OCI-LY1 (cell line): ENCODE results near the gene EVL.
"Not testable (repeated sequence)": the region's sequence is repeated elsewhere in the genome, so short reads cannot be mapped to it uniquely, and the experiment has no call there.

Source experiments
- H2AFZ ChIP-seq: fragments of 200-600 bp; sonication (generic), shearing (Covaris generic); 2 replicates; pipeline ENCODE4 v1.6.0; 2014; ENCODE audit warnings: antibody characterized with exemption, mild to moderate bottlenecking, low read length
- H3F3A ChIP-seq: fragments of 200-600 bp; sonication (generic), shearing (Covaris generic); 2 replicates; pipeline ENCODE4 v1.6.0; 2014; ENCODE audit warnings: mild to moderate bottlenecking, antibody characterized with exemption, low read length, moderate library complexity; ENCODE audit not compliant: insufficient read depth
- H3K27ac ChIP-seq: fragments of 200-600 bp; sonication (generic); 2 replicates; pipeline ENCODE4 v1.5.1; 2014; ENCODE audit warnings: low read length, mixed run types, mild to moderate bottlenecking, low read depth; ENCODE audit not compliant: poor library complexity, severe bottlenecking
- H3K27me3 ChIP-seq: fragments of 200-600 bp; sonication (generic); 2 replicates; pipeline ENCODE4 v1.6.0; 2014; ENCODE audit warnings: antibody characterized with exemption, mild to moderate bottlenecking, low read length, moderate library complexity; ENCODE audit not compliant: insufficient read depth
- H3K36me3 ChIP-seq: fragments of 200-600 bp; sonication (generic); 2 replicates; pipeline ENCODE4 v1.6.1; 2014; ENCODE audit warnings: mild to moderate bottlenecking, antibody characterized with exemption, low read length, moderate library complexity, mixed read lengths; ENCODE audit not compliant: insufficient read depth
- H3K4me1 ChIP-seq: fragments of 200-600 bp; sonication (generic); 2 replicates; pipeline ENCODE4 v1.5.1; 2014; ENCODE audit warnings: mild to moderate bottlenecking, low read length, moderate library complexity; ENCODE audit not compliant: insufficient read depth, severe bottlenecking
- H3K4me2 ChIP-seq: fragments of 200-600 bp; sonication (generic), shearing (Covaris generic); 2 replicates; pipeline ENCODE4 v1.6.1; 2014; ENCODE audit warnings: low read length
- H3K4me3 ChIP-seq: fragments of 200-600 bp; sonication (generic); 2 replicates; pipeline ENCODE4 v1.5.1; 2014; ENCODE audit warnings: low read length, low read depth, mild to moderate bottlenecking, mixed read lengths; ENCODE audit not compliant: poor library complexity, severe bottlenecking
- H3K79me2 ChIP-seq: fragments of 200-600 bp; shearing (Covaris generic); 2 replicates; pipeline ENCODE4 v1.6.1; 2016; ENCODE audit warnings: mixed run types, low read length, mixed read lengths; ENCODE audit not compliant: insufficient read depth
- H3K9ac ChIP-seq: fragments of 200-600 bp; sonication (generic), shearing (Covaris generic); 2 replicates; pipeline ENCODE4 v1.6.1; 2014; ENCODE audit warnings: mild to moderate bottlenecking, low read length, mixed read lengths
- H3K9me2 ChIP-seq: fragments of 200-600 bp; sonication (generic), shearing (Covaris generic); 2 replicates; pipeline ENCODE4 v1.6.1; 2014; ENCODE audit warnings: low read depth, mild to moderate bottlenecking, low read length, mixed read lengths
- H3K9me3 ChIP-seq: fragments of 200-600 bp; shearing (Covaris generic); 2 replicates; pipeline ENCODE4 v1.6.1; 2014; ENCODE audit warnings: low read length, mixed read lengths
- H4K20me1 ChIP-seq: fragments of 200-600 bp; sonication (generic), shearing (Covaris generic); 2 replicates; pipeline ENCODE4 v1.6.0; 2016; ENCODE audit warnings: mild to moderate bottlenecking, low read length; ENCODE audit not compliant: insufficient read depth
- EZH2 ChIP-seq: fragments of 200-600 bp; sonication (generic), shearing (Covaris generic); IDR thresholded peaks from 2 replicates; pipeline ENCODE4 v1.8.0; 2017; ENCODE audit warnings: borderline replicate concordance, mixed run types, mild to moderate bottlenecking, antibody characterized with exemption, low read length, moderate library complexity, mixed read lengths
- TF ChIP-seq, protein P1 (sequence below): fragments of 200-600 bp; sonication (generic), shearing (Covaris generic); IDR thresholded peaks from 2 replicates; pipeline ENCODE4 v1.5.1; 2017; ENCODE audit warnings: mild to moderate bottlenecking, antibody characterized with exemption, low read length, moderate library complexity, mixed read lengths

The EVL gene

DNA sequence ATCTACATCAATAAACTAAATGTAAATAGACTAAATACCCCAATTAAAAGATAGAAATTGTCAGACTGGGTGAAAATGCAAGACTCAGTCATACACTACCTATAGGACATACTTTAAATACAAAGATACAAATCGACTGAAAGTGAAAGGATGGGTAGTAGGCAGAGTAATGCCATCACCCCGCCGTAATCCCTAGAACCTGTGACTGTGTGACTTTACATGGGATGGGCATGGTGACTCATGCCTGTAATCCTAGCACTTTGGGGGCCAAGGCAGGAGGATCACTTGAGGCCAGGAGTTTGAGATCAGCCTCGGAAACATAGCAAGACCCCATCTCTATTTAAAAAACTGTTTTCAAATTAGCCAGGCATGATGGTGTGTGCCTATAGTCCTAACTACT, 2.6 kb upstream of the EVL start:
- Histone ChIP-seq H3K4me3 (no peak overlapping the region), H3K27me3 (no peaks in the 10 kb centered on the region), H3K79me2 (no peaks in the 10 kb centered on the region), H2AFZ (no peak overlapping the region), H3K4me2 (no peak overlapping the region), H3K4me1 (peaks cover 36% of the 10 kb centered on the region), H3F3A (no peaks in the 10 kb centered on the region), H3K27ac (no peak overlapping the region), H3K9me2 (no peaks in the 10 kb centered on the region), H4K20me1 (no peaks in the 10 kb centered on the region), H3K9ac (no peak overlapping the region), H3K36me3 (no peaks in the 10 kb centered on the region), H3K9me3 (no peaks in the 10 kb centered on the region)
- no peak for TF ChIP-seq EZH2
- TF ChIP-seq, protein P1, sequence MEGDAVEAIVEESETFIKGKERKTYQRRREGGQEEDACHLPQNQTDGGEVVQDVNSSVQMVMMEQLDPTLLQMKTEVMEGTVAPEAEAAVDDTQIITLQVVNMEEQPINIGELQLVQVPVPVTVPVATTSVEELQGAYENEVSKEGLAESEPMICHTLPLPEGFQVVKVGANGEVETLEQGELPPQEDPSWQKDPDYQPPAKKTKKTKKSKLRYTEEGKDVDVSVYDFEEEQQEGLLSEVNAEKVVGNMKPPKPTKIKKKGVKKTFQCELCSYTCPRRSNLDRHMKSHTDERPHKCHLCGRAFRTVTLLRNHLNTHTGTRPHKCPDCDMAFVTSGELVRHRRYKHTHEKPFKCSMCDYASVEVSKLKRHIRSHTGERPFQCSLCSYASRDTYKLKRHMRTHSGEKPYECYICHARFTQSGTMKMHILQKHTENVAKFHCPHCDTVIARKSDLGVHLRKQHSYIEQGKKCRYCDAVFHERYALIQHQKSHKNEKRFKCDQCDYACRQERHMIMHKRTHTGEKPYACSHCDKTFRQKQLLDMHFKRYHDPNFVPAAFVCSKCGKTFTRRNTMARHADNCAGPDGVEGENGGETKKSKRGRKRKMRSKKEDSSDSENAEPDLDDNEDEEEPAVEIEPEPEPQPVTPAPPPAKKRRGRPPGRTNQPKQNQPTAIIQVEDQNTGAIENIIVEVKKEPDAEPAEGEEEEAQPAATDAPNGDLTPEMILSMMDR, result no peak

DNA sequence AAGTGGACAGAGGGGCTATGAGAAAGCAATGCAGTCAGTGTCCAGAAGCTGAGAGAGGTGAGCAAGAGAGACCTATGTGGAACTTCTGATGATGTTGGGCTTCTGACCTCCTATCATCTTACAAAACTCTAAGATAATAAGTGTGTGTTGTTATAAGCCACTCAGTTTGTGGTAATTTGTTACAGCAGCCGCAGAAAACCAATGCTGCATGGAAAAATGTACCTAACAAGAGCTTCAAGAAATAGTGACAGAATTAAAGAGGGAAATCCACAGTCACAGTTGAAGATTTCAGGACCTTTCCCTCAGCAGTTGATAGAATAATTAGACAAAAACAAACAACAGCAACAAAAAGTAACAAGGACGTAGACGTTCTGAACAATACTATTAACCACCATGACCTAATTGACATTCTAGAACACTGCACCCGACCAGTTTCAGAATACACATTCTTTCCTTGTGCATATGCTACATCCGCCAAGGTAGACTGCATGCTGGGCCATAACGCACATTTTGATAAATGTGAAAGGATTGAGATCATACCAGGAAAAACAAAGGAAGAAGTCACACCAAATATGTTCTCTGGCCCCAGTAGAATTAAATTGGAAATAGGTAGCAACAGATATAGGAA, 1.8 kb upstream of the EVL start:
- Histone ChIP-seq H3K9me2 (no peaks in the 10 kb centered on the region), H3F3A (no peaks in the 10 kb centered on the region), H4K20me1 (no peaks in the 10 kb centered on the region), H3K4me3 (no peak overlapping the region), H3K9me3 (no peaks in the 10 kb centered on the region), H3K4me2 (no peak overlapping the region), H3K79me2 (no peaks in the 10 kb centered on the region), H3K36me3 (no peaks in the 10 kb centered on the region), H3K27ac (no peak overlapping the region), H2AFZ (no peak overlapping the region), H3K4me1 (peaks cover 45% of the 10 kb centered on the region), H3K9ac (no peak overlapping the region), H3K27me3 (no peaks in the 10 kb centered on the region)
- TF ChIP-seq EZH2, result no peak
- TF ChIP-seq, protein P1, result no peak

DNA sequence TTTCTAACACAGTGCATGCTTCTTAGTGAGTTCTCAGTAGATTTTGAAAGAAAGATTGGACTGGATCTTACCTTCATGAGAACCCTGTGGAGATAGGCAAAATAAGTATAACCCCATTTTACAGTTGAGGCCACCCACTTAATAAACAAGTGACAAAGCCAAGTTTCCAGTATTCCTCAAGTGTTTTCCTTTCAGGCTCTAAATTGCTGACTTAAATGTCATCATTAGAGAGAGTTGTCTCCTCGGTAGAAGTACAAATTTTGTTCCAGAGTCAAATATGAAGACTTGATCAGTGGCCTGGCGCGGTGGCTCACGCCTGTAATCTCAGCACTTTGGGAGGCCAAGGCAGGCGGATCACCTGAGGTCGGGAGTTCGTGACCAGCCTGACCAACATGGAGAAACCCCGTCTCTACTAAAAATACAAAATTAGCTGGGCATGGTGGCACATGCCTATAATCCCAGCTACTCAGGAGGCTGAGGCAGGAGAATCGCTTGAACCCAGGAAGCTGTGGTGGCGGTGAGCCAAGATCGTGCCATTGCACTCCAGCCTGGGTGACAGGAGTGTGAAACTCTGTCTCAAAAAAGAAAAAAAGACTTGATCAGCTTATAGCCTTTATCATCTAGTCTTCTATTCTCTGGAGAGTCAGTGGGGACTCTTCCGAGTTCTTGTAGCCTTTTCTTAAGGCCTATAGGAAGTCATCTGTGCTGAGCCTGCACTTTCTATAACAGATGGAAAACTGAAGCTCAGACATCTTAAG, 708 bp upstream of the EVL start:
- H3K4me1 ChIP-seq, result peaks cover 55% of the 10 kb centered on the region

More for the DNA sequence above, 708 bp upstream of the EVL start:
- Histone ChIP-seq H3K9ac (peak overlapping the region; percentile 69), H3K27ac (peak overlapping the region; percentile 95), H3K4me3 (peak overlapping the region; percentile 55), H3K4me2 (peak overlapping the region; percentile 77)
- not testable (repeated sequence) for H3F3A ChIP-seq, H3K9me2 ChIP-seq, H2AFZ ChIP-seq, H4K20me1 ChIP-seq, H3K9me3 ChIP-seq, H3K79me2 ChIP-seq, H3K36me3 ChIP-seq, H3K27me3 ChIP-seq
